ENCODE data around the gene CYP27C1. TPM values are rescaled to one million over a fixed set of nuclear protein-coding genes. Genes with fewer than 3 reads are reported as not detected.

CYP27C1 gene
- polyA plus RNA-seq, 1 donor from 2014 or later = 0.84 TPM

DNA sequence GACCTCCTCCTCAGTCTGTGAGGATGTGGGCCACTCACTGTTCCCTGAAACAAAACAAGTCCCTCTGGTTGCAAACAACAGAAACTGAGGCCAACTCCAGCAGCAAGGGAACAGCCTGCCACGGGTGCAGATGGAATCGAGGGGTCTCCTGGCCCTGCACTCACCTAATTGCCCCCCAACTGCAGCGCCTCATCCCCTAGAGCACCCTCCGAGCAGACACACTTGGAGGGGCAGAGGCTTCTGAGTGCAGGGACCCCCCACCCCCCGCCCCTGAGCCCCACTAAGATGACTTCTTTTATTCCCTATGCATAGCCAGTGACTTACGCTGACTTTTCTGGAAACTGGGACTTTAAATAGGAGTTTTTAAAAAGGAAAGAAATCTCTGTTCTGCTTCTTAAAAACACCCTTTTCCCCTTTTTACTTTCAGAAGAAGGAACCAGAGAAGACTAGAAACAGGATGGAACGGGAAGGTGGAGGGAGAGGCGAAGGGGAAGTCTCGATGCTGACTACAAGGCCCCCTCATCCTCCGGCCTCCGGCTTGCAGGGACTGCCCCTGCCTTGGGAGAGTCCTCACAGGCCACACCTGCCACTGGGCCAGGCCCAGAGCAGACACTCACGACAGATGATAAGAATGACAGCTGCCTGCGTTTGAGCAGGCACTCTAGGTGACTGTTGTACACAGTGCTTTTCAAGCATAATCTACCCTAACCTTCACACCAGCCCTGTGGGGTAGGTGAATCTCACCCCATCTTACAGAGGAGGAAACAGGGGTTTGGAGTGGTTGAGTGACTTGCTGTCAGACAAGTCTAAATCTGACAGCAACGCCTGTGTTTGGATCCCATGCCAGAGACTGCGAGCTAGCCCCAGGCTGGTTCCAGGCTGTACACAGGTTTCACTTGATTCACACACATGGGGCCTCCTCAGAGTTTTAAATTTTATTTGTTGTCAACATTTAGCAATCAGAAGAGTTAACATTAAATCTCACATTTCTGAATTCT is 85.0 kb downstream of the CYP27C1 start:
- no peaks in the 10 kb centered on the region for H3K79me2 ChIP-seq (replicated peaks; ENCODE audit: insufficient read depth, low read length)
- no peak overlapping the region for H3K9ac ChIP-seq (ENCODE audit: low read length)
- no peaks in the 10 kb centered on the region for H3F3A ChIP-seq (ENCODE audit: insufficient read depth, low read length, poor library complexity, severe bottlenecking)
- H3K4me3 ChIP-seq (ENCODE audit: low read length) = no peak overlapping the region
- no peak overlapping the region for H3K4me2 ChIP-seq (ENCODE audit: low read length)
- H3K36me3 ChIP-seq (ENCODE audit: insufficient read depth, low read length) = no peaks in the 10 kb centered on the region
- H3K27ac ChIP-seq (ENCODE audit: low read length) = no peak overlapping the region
- no peaks in the 10 kb centered on the region for H3K9me2 ChIP-seq (ENCODE audit: insufficient read depth, low read length)
- no peak overlapping the region for H2AFZ ChIP-seq (ENCODE audit: low read depth, low read length)
- H4K20me1 ChIP-seq (ENCODE audit: insufficient read depth) = no peaks in the 10 kb centered on the region
- no peaks in the 10 kb centered on the region for H3K27me3 ChIP-seq (ENCODE audit: insufficient read depth, low read depth, low read length)
- TF ChIP-seq POLR2AphosphoS5 (IDR thresholded peaks at IDR 0.05) (no peak), MXI1 (conservative IDR thresholded peaks at IDR 0.05; ENCODE audit: poor library complexity, severe bottlenecking) (no peak), EP300 (conservative IDR thresholded peaks at IDR 0.05; ENCODE audit: poor library complexity, severe bottlenecking) (no peak), RAD21 (conservative IDR thresholded peaks at IDR 0.05) (no peak), TAF1 (IDR thresholded peaks at IDR 0.05; ENCODE audit: low read depth) (no peak), SMC3 (conservative IDR thresholded peaks at IDR 0.05; ENCODE audit: poor library complexity) (no peak), EZH2 (IDR thresholded peaks at IDR 0.05; ENCODE audit: borderline replicate concordance, insufficient read depth, low read length, poor library complexity, severe bottlenecking) (no peak)
- TF ChIP-seq, protein P1, sequence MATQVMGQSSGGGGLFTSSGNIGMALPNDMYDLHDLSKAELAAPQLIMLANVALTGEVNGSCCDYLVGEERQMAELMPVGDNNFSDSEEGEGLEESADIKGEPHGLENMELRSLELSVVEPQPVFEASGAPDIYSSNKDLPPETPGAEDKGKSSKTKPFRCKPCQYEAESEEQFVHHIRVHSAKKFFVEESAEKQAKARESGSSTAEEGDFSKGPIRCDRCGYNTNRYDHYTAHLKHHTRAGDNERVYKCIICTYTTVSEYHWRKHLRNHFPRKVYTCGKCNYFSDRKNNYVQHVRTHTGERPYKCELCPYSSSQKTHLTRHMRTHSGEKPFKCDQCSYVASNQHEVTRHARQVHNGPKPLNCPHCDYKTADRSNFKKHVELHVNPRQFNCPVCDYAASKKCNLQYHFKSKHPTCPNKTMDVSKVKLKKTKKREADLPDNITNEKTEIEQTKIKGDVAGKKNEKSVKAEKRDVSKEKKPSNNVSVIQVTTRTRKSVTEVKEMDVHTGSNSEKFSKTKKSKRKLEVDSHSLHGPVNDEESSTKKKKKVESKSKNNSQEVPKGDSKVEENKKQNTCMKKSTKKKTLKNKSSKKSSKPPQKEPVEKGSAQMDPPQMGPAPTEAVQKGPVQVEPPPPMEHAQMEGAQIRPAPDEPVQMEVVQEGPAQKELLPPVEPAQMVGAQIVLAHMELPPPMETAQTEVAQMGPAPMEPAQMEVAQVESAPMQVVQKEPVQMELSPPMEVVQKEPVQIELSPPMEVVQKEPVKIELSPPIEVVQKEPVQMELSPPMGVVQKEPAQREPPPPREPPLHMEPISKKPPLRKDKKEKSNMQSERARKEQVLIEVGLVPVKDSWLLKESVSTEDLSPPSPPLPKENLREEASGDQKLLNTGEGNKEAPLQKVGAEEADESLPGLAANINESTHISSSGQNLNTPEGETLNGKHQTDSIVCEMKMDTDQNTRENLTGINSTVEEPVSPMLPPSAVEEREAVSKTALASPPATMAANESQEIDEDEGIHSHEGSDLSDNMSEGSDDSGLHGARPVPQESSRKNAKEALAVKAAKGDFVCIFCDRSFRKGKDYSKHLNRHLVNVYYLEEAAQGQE (IDR thresholded peaks at IDR 0.05; ENCODE audit: borderline replicate concordance) = no peak
- TF ChIP-seq, protein P2, sequence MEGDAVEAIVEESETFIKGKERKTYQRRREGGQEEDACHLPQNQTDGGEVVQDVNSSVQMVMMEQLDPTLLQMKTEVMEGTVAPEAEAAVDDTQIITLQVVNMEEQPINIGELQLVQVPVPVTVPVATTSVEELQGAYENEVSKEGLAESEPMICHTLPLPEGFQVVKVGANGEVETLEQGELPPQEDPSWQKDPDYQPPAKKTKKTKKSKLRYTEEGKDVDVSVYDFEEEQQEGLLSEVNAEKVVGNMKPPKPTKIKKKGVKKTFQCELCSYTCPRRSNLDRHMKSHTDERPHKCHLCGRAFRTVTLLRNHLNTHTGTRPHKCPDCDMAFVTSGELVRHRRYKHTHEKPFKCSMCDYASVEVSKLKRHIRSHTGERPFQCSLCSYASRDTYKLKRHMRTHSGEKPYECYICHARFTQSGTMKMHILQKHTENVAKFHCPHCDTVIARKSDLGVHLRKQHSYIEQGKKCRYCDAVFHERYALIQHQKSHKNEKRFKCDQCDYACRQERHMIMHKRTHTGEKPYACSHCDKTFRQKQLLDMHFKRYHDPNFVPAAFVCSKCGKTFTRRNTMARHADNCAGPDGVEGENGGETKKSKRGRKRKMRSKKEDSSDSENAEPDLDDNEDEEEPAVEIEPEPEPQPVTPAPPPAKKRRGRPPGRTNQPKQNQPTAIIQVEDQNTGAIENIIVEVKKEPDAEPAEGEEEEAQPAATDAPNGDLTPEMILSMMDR (IDR thresholded peaks at IDR 0.05; ENCODE audit: poor library complexity, severe bottlenecking) = no peak
- no peaks in the 10 kb centered on the region for H3K9me3 ChIP-seq (ENCODE audit: low read length)

DNA sequence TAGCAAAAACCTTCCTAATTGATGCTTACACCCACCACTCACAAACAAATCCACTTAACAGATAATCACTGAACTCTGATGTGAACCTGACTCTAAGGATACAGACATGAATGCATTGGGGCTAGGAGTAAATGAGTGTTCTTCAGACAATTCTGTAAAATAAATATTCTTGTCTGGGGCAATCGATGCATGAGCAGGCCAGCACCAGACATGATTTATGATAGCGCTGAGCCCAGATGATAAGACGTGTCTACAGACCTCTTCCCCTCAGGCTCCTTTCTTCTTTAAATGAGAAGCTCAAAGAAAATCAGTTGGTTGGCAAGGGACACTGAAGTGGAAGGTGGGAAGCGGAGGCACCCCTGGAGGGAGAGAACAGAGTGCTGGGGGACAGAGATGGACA is 85.9 kb downstream of the CYP27C1 start:
- Histone ChIP-seq H3K9me3 (ENCODE audit: low read length) (no peaks in the 10 kb centered on the region), H3K9me2 (ENCODE audit: insufficient read depth, low read length) (no peaks in the 10 kb centered on the region), H3K27me3 (ENCODE audit: insufficient read depth, low read depth, low read length) (no peaks in the 10 kb centered on the region), H3F3A (ENCODE audit: insufficient read depth, low read length, poor library complexity, severe bottlenecking) (no peaks in the 10 kb centered on the region), H4K20me1 (ENCODE audit: insufficient read depth) (no peaks in the 10 kb centered on the region), H3K36me3 (ENCODE audit: insufficient read depth, low read length) (no peaks in the 10 kb centered on the region), H3K27ac (ENCODE audit: low read length) (no peak overlapping the region), H3K9ac (ENCODE audit: low read length) (no peak overlapping the region), H3K79me2 (replicated peaks; ENCODE audit: insufficient read depth, low read length) (no peaks in the 10 kb centered on the region), H3K4me2 (ENCODE audit: low read length) (no peak overlapping the region), H3K4me3 (ENCODE audit: low read length) (no peak overlapping the region), H2AFZ (ENCODE audit: low read depth, low read length) (no peak overlapping the region)
- TF ChIP-seq RAD21 (conservative IDR thresholded peaks at IDR 0.05) (no peak), EZH2 (IDR thresholded peaks at IDR 0.05; ENCODE audit: borderline replicate concordance, insufficient read depth, low read length, poor library complexity, severe bottlenecking) (no peak), TAF1 (IDR thresholded peaks at IDR 0.05; ENCODE audit: low read depth) (no peak), EP300 (conservative IDR thresholded peaks at IDR 0.05; ENCODE audit: poor library complexity, severe bottlenecking) (no peak), POLR2AphosphoS5 (IDR thresholded peaks at IDR 0.05) (no peak), MXI1 (conservative IDR thresholded peaks at IDR 0.05; ENCODE audit: poor library complexity, severe bottlenecking) (no peak), SMC3 (conservative IDR thresholded peaks at IDR 0.05; ENCODE audit: poor library complexity) (no peak)
- TF ChIP-seq, protein P1 (IDR thresholded peaks at IDR 0.05; ENCODE audit: borderline replicate concordance) = no peak
- TF ChIP-seq, protein P2 (IDR thresholded peaks at IDR 0.05; ENCODE audit: poor library complexity, severe bottlenecking) = no peak

Data from neural cell (in vitro differentiated cells).